Neural progenitor cell (in vitro differentiated cells): ENCODE data around the gene SMG9. TPM values are rescaled to one million over a fixed set of nuclear protein-coding genes. Genes with fewer than 3 reads are reported as not detected.
A peak's percentile ranks its signal among the peaks of the same experiment; 100 is the strongest.

ENCODE experiments used
- DNase-seq: peaks from one replicate; pipeline ENCODE4 v3.0.0-alpha.2; 2016; ENCODE audit warnings: low spot score
- H2AFZ ChIP-seq: fragments of 200-600 bp; sonication (generic); replicated peaks from 2 replicates; pipeline ENCODE4 v1.6.1; 2016; ENCODE audit warnings: antibody characterized with exemption
- H3F3A ChIP-seq: fragments of 200-600 bp; sonication (generic); 2 replicates; pipeline ENCODE4 v1.6.1; 2016; ENCODE audit warnings: antibody characterized with exemption, low read depth
- H3K27ac ChIP-seq: fragments of 200-600 bp; sonication (generic); 2 replicates; pipeline ENCODE4 v1.5.1; 2016; ENCODE audit warnings: mild to moderate bottlenecking
- H3K27me3 ChIP-seq: fragments of 200-600 bp; sonication (generic); 2 replicates; pipeline ENCODE4 v1.6.1; 2016; ENCODE audit warnings: mild to moderate bottlenecking, moderate library complexity
- H3K36me3 ChIP-seq: fragments of 200-600 bp; sonication (generic); 2 replicates; pipeline ENCODE4 v1.5.1; 2016
- H3K4me1 ChIP-seq: fragments of 200-600 bp; sonication (generic); 2 replicates; pipeline ENCODE4 v1.6.1; 2016; ENCODE audit warnings: mixed run types
- H3K4me2 ChIP-seq: fragments of 200-600 bp; sonication (generic); 2 replicates; pipeline ENCODE4 v1.6.1; 2016
- H3K4me3 ChIP-seq: fragments of 200-600 bp; sonication (generic); 2 replicates; pipeline ENCODE4 v1.5.1; 2016
- H3K79me2 ChIP-seq: fragments of 200-600 bp; sonication (generic); 2 replicates; pipeline ENCODE4 v1.6.1; 2016; ENCODE audit warnings: low read depth
- H3K9ac ChIP-seq: fragments of 200-600 bp; sonication (generic); 2 replicates; pipeline ENCODE4 v1.6.1; 2016
- H3K9me3 ChIP-seq: fragments of 200-600 bp; sonication (generic); 2 replicates; pipeline ENCODE4 v1.5.1; 2016; ENCODE audit warnings: low read depth
- H4K20me1 ChIP-seq: fragments of 200-600 bp; sonication (generic); 2 replicates; pipeline ENCODE4 v1.6.1; 2016; ENCODE audit warnings: low read depth
- H3K27ac Mint-ChIP-seq: 3 replicates; pipeline ENCODE4 v1.8.0; 2021; ENCODE audit warnings: mixed read lengths
- H3K27me3 Mint-ChIP-seq: 2 replicates; pipeline ENCODE4 v1.8.0; 2022; ENCODE audit warnings: low read depth, mild to moderate bottlenecking, inconsistent platforms, moderate library complexity, mixed read lengths; ENCODE audit not compliant: insufficient read depth
- H3K36me3 Mint-ChIP-seq: 3 replicates; pipeline ENCODE4 v1.8.0; 2021; ENCODE audit warnings: mixed read lengths
- H3K4me1 Mint-ChIP-seq: 3 replicates; pipeline ENCODE4 v1.8.0; 2021; ENCODE audit warnings: mixed read lengths
- H3K4me3 Mint-ChIP-seq: 3 replicates; pipeline ENCODE4 v1.8.0; 2021; ENCODE audit warnings: mild to moderate bottlenecking, moderate library complexity, mixed read lengths
- H3K9me3 Mint-ChIP-seq: 3 replicates; pipeline ENCODE4 v1.8.0; 2020; ENCODE audit warnings: mixed read lengths
- EZH2 ChIP-seq: fragments of 200-600 bp; sonication (generic); IDR thresholded peaks from 2 replicates; pipeline ENCODE4 v1.6.1; 2017; ENCODE audit warnings: antibody characterized with exemption, mild to moderate bottlenecking, moderate library complexity
- EZH2phosphoT487 ChIP-seq: fragments of 200-600 bp; sonication (generic); IDR thresholded peaks from 2 replicates; pipeline ENCODE4 v1.6.1; 2017; ENCODE audit warnings: antibody characterized with exemption
- total RNA-seq: library from RNA; depleted of rRNA; stranded (reverse); fragments of >200 nt; gene quantifications from 2 replicates; pipeline ENCODE4 v1.2.3, GENCODE V29; 2015; ENCODE audit warnings: low replicate concordance
- TF ChIP-seq, protein P1 (sequence below): fragments of 200-600 bp; sonication (generic); IDR thresholded peaks from 2 replicates; pipeline ENCODE4 v1.5.1; 2017; ENCODE audit warnings: antibody characterized with exemption, mild to moderate bottlenecking

SMG9 gene
- total RNA-seq, 1 donor from 2014 or later, result 33.4 TPM

DNA sequence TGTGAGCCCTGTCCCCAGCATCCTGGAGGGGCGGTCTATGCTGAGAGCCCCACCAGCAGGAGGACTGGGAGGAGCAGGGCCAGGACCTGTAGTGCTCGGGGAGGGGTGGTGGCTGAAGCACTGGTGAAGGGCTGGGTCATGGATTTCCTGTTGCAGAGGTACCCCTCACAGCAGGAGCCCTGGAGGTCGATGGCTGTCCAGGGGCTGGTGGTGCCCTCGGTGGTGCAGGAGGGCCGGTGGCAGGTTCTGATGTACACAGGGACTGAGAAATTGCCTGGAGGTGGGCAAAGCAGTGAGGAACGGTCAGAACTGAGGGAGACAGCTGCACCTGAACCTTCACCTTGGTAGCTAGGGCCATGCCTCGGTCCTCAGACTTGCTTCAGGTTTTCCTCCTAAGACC is 42.8 kb upstream of the SMG9 start:
- Mint-ChIP-seq H3K4me3 (peak overlapping the region; percentile 46), H3K27ac (no peak overlapping the region), H3K4me1 (no peaks in the 10 kb centered on the region), H3K27me3 (peaks cover 45% of the 10 kb centered on the region), H3K36me3 (no peaks in the 10 kb centered on the region), H3K9me3 (peaks cover 4% of the 10 kb centered on the region)
- Histone ChIP-seq H3K79me2 (no peaks in the 10 kb centered on the region), H3F3A (no peaks in the 10 kb centered on the region), H3K36me3 (no peaks in the 10 kb centered on the region), H3K4me3 (no peak overlapping the region), H3K4me2 (no peak overlapping the region), H3K9ac (no peak overlapping the region), H3K27ac (no peak overlapping the region), H4K20me1 (no peaks in the 10 kb centered on the region), H3K27me3 (peaks cover 90% of the 10 kb centered on the region), H2AFZ (no peak overlapping the region), H3K4me1 (no peaks in the 10 kb centered on the region), H3K9me3 (no peaks in the 10 kb centered on the region)
- DNase-seq, result no peak
- no peak for TF ChIP-seq EZH2
- TF ChIP-seq EZH2phosphoT487, result no peak
- TF ChIP-seq, protein P1, sequence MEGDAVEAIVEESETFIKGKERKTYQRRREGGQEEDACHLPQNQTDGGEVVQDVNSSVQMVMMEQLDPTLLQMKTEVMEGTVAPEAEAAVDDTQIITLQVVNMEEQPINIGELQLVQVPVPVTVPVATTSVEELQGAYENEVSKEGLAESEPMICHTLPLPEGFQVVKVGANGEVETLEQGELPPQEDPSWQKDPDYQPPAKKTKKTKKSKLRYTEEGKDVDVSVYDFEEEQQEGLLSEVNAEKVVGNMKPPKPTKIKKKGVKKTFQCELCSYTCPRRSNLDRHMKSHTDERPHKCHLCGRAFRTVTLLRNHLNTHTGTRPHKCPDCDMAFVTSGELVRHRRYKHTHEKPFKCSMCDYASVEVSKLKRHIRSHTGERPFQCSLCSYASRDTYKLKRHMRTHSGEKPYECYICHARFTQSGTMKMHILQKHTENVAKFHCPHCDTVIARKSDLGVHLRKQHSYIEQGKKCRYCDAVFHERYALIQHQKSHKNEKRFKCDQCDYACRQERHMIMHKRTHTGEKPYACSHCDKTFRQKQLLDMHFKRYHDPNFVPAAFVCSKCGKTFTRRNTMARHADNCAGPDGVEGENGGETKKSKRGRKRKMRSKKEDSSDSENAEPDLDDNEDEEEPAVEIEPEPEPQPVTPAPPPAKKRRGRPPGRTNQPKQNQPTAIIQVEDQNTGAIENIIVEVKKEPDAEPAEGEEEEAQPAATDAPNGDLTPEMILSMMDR, result no peak

DNA sequence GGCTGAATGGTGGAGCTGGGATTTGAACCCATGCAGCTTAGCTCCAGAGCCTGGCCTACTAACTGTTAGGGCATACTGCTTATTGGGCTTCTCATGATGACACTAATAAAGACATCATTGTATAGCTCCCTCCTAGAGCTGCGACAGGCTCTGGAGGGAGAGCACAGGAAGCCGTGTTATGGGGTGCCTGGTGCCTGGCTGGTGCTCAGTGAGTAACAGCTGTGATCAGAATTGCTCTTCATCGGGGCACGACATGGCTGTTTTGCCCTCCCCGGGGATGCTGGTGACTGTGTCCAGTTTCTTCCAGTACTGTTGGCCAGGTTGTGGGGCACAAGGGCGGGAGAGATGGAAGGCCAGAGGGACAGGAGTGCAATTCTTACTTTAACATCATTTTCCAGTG is 42.4 kb upstream of the SMG9 start:
- H3K36me3 ChIP-seq, result no peaks in the 10 kb centered on the region
- peaks cover 93% of the 10 kb centered on the region for H3K27me3 ChIP-seq
- no peaks in the 10 kb centered on the region for H3K4me1 ChIP-seq
- H3F3A ChIP-seq, result no peaks in the 10 kb centered on the region
- no peak overlapping the region for H3K27ac ChIP-seq
- Mint-ChIP-seq H3K27ac (no peak overlapping the region), H3K27me3 (peaks cover 45% of the 10 kb centered on the region), H3K4me1 (no peaks in the 10 kb centered on the region), H3K9me3 (peaks cover 4% of the 10 kb centered on the region), H3K4me3 (peak overlapping the region; percentile 46), H3K36me3 (no peaks in the 10 kb centered on the region)
- no peak overlapping the region for H2AFZ ChIP-seq
- no peaks in the 10 kb centered on the region for H4K20me1 ChIP-seq
- H3K79me2 ChIP-seq, result no peaks in the 10 kb centered on the region
- H3K9me3 ChIP-seq, result no peaks in the 10 kb centered on the region
- no peak overlapping the region for H3K4me2 ChIP-seq
- TF ChIP-seq, protein P1, result no peak
- TF ChIP-seq EZH2phosphoT487, result no peak
- TF ChIP-seq EZH2, result no peak
- H3K4me3 ChIP-seq, result no peak overlapping the region
- no peak for DNase-seq
- H3K9ac ChIP-seq, result no peak overlapping the region

DNA sequence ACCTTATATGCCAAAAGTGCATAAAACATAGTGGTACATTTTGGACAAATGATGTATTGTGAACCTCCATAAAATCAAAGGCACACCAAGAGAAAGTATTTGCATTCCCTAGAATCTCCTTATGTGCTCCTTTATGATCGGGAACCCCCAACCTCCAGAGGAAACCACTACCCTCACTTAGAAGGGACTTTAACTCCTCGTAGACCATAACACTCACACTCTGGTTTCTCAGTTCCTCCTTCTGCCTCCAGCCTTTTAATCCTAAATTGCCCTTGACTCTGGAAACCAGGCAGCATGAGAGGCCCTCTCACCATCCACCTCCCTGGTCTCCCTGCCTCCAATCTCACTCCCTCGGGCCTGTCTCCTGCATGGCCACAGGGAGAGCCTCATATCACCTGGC is 35.8 kb upstream of the SMG9 start:
- H3K27ac ChIP-seq, result no peak overlapping the region

More for the DNA sequence above, 35.8 kb upstream of the SMG9 start:
- Mint-ChIP-seq H3K27me3 (peaks cover 4% of the 10 kb centered on the region), H3K36me3 (no peaks in the 10 kb centered on the region), H3K4me3 (no peak overlapping the region), H3K9me3 (no peaks in the 10 kb centered on the region), H3K27ac (no peak overlapping the region), H3K4me1 (no peaks in the 10 kb centered on the region)
- Histone ChIP-seq H3F3A (no peaks in the 10 kb centered on the region), H3K4me1 (no peaks in the 10 kb centered on the region), H3K9ac (no peak overlapping the region), H3K4me3 (no peak overlapping the region), H3K4me2 (no peak overlapping the region), H3K79me2 (no peaks in the 10 kb centered on the region), H3K27me3 (peaks cover 33% of the 10 kb centered on the region), H3K9me3 (no peaks in the 10 kb centered on the region), H4K20me1 (peaks cover 7% of the 10 kb centered on the region), H2AFZ (no peak overlapping the region), H3K36me3 (no peaks in the 10 kb centered on the region)
- no peak for DNase-seq
- TF ChIP-seq EZH2phosphoT487 (no peak), EZH2 (no peak)
- TF ChIP-seq, protein P1, result no peak
